Esophagus muscularis mucosa (tissue), 4 donors: ENCODE data around the gene APOBEC4.

Experiments
- CTCF ChIP-seq, 3 experiments: fragments of 200-600 bp in 2 of 3; fragments of 450-650 bp in 1 of 3; sonication (generic) in 2 of 3; IDR thresholded peaks; one replicate each; pipeline ENCODE4 v1.5.1; 2017 to 2019; ENCODE audit warnings: antibody characterized with exemption in 3 of 3, mild to moderate bottlenecking in 2 of 3, moderate library complexity in 1 of 3
- EP300 ChIP-seq: sonication (generic); formaldehyde crosslinking; IDR thresholded peaks from one replicate; pipeline ENCODE4 v1.6.1; 2017; ENCODE audit warnings: antibody characterized with exemption
- POLR2AphosphoS5 ChIP-seq, 2 donors: sonication (generic); formaldehyde crosslinking; IDR thresholded peaks; one replicate each; pipeline ENCODE4 v1.6.1; 2017; ENCODE audit warnings: antibody characterized with exemption in 2 of 2

GRCh38 chr1:183694066-183694465 is 41.0 kb upstream of the APOBEC4 start:
- TF ChIP-seq CTCF (IDR thresholded peaks at IDR 0.05) (no peak), POLR2AphosphoS5 (IDR thresholded peaks at IDR 0.05) (no peak), EP300 (no peak)
